ENCODE results near the gene SOBP. TPM values are rescaled to one million over a fixed set of nuclear protein-coding genes. Genes with fewer than 3 reads are reported as not detected.

The SOBP gene
- polyA plus RNA-seq, 2 of the 4 experiments (the other 2 are of a cell fraction), result 0.18 to 0.53 TPM

DNA sequence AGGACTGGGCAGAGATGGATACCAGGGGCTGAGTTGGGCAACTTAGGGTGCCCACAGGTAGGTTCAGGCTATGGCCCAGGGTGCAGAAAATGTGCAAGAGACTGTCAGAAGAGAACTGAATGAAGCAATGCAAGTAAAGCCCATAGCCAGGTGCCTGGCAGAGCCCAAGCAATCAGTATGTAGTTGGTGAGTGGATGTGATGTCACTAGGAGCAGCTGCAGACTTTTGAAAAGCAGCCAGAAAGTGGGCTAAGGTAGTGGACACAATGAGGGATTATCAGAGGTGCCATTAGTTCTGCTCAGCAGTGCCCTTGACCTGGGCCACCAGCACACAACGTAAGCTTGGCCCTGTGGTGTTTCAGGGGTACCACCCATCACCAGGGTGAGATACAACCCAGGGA lies 135.3 kb downstream of the SOBP start:
- FAIRE-seq, result no peak
- H3K27ac ChIP-seq, result no peak overlapping the region
- TF ChIP-seq, protein P1, sequence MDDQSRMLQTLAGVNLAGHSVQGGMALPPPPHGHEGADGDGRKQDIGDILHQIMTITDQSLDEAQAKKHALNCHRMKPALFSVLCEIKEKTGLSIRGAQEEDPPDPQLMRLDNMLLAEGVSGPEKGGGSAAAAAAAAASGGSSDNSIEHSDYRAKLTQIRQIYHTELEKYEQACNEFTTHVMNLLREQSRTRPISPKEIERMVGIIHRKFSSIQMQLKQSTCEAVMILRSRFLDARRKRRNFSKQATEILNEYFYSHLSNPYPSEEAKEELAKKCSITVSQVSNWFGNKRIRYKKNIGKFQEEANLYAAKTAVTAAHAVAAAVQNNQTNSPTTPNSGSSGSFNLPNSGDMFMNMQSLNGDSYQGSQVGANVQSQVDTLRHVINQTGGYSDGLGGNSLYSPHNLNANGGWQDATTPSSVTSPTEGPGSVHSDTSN (IDR thresholded peaks at IDR 0.05), result no peak
- TF ChIP-seq HOXA7 (CRISPR knock-in tag; IDR thresholded peaks at IDR 0.05) (no peak), HOXB5 (CRISPR knock-in tag; IDR thresholded peaks at IDR 0.05) (no peak), POLR2A (IDR thresholded peaks at IDR 0.05; ENCODE audit: low read length) (no peak), CHD2 (IDR thresholded peaks at IDR 0.05; ENCODE audit: low read length, partially characterized antibody) (no peak), JUN (IDR thresholded peaks at IDR 0.05) (no peak), ZSCAN20 (CRISPR knock-in tag; IDR thresholded peaks at IDR 0.05) (no peak), CBX2 (IDR thresholded peaks at IDR 0.05; ENCODE audit: borderline replicate concordance, low read depth) (no peak), MAZ (IDR thresholded peaks at IDR 0.05; ENCODE audit: borderline replicate concordance, low read depth, low read length) (no peak), JUNB (IDR thresholded peaks at IDR 0.05) (no peak), ESRRA (IDR thresholded peaks at IDR 0.05; ENCODE audit: borderline replicate concordance, low read length) (no peak), RAD21 (conservative IDR thresholded peaks at IDR 0.05 in 1 of 2, IDR thresholded peaks at IDR 0.05 in 1 of 2) (no peak)
- TF ChIP-seq, protein P2, sequence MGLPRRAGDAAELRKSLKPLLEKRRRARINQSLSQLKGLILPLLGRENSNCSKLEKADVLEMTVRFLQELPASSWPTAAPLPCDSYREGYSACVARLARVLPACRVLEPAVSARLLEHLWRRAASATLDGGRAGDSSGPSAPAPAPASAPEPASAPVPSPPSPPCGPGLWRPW (IDR thresholded peaks at IDR 0.05), result no peak
- TF ChIP-seq, protein P3, sequence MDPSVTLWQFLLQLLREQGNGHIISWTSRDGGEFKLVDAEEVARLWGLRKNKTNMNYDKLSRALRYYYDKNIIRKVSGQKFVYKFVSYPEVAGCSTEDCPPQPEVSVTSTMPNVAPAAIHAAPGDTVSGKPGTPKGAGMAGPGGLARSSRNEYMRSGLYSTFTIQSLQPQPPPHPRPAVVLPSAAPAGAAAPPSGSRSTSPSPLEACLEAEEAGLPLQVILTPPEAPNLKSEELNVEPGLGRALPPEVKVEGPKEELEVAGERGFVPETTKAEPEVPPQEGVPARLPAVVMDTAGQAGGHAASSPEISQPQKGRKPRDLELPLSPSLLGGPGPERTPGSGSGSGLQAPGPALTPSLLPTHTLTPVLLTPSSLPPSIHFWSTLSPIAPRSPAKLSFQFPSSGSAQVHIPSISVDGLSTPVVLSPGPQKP (IDR thresholded peaks at IDR 0.05; ENCODE audit: low read depth, low read length), result no peak
- TF ChIP-seq, protein P4, sequence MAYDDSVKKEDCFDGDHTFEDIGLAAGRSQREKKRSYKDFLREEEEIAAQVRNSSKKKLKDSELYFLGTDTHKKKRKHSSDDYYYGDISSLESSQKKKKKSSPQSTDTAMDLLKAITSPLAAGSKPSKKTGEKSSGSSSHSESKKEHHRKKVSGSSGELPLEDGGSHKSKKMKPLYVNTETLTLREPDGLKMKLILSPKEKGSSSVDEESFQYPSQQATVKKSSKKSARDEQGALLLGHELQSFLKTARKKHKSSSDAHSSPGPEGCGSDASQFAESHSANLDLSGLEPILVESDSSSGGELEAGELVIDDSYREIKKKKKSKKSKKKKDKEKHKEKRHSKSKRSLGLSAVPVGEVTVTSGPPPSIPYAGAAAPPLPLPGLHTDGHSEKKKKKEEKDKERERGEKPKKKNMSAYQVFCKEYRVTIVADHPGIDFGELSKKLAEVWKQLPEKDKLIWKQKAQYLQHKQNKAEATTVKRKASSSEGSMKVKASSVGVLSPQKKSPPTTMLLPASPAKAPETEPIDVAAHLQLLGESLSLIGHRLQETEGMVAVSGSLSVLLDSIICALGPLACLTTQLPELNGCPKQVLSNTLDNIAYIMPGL (CRISPR knock-in tag; IDR thresholded peaks at IDR 0.05; ENCODE audit: borderline replicate concordance), result no peak
- TF ChIP-seq, protein P5, sequence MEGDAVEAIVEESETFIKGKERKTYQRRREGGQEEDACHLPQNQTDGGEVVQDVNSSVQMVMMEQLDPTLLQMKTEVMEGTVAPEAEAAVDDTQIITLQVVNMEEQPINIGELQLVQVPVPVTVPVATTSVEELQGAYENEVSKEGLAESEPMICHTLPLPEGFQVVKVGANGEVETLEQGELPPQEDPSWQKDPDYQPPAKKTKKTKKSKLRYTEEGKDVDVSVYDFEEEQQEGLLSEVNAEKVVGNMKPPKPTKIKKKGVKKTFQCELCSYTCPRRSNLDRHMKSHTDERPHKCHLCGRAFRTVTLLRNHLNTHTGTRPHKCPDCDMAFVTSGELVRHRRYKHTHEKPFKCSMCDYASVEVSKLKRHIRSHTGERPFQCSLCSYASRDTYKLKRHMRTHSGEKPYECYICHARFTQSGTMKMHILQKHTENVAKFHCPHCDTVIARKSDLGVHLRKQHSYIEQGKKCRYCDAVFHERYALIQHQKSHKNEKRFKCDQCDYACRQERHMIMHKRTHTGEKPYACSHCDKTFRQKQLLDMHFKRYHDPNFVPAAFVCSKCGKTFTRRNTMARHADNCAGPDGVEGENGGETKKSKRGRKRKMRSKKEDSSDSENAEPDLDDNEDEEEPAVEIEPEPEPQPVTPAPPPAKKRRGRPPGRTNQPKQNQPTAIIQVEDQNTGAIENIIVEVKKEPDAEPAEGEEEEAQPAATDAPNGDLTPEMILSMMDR (IDR thresholded peaks at IDR 0.05), result no peak
- H3K4me3 ChIP-seq, result no peak overlapping the region
- CTCF ChIA-PET, result no interaction called here
- WGBS (ENCODE audit: missing lambda C conversion rate), result 73% methylated on average over 1 of the region's 1 CpG
- H3K4me2 ChIP-seq, result no peak overlapping the region
- peaks cover 8% of the 10 kb centered on the region for H3K4me1 ChIP-seq
- POLR2A ChIA-PET, result no interaction called here
- no peak for DNase-seq (ENCODE audit: low read depth in 1 of 2, low spot score in 1 of 2)
- no peak for ATAC-seq
- H3K9me3 ChIP-seq, result no peaks in the 10 kb centered on the region

DNA sequence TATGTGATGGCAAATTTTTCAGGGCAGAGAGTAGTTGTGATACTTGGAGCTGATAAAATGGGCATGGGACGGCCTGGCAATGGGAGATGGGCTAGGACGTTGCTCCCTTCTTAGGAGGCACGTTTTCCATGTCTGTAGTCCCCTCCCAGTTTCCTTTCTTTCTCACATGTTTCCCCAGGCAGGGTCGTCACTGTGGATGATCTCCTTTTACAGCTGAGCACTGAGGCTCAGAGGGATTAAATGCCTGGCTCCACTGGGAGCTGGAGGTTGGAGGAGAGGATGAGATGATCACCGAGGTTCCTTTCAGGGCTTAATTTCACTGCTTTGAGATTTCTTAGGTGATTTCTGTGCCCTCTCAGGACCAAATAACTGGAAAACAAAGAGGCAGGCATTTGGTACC lies 136.7 kb downstream of the SOBP start:
- WGBS (ENCODE audit: missing lambda C conversion rate), result 52% methylated on average over 5 of the region's 5 CpGs
- POLR2A ChIA-PET, result no interaction called here
- DNase-seq (ENCODE audit: low read depth in 1 of 2, low spot score in 1 of 2) (no peak), FAIRE-seq (no peak), ATAC-seq (no peak)
- no peak for TF ChIP-seq JUNB (IDR thresholded peaks at IDR 0.05)
- TF ChIP-seq RARB (CRISPR knock-in tag; IDR thresholded peaks at IDR 0.05), result no peak
- TF ChIP-seq ZC3H11A (IDR thresholded peaks at IDR 0.05), result no peak
- no peak for TF ChIP-seq KDM5A (IDR thresholded peaks at IDR 0.05)
- TF ChIP-seq NFE2L2 (conservative IDR thresholded peaks at IDR 0.05; ENCODE audit: low read length), result no peak
- TF ChIP-seq EP300 (IDR thresholded peaks at IDR 0.05), result no peak
- no peak for TF ChIP-seq RNF2 (IDR thresholded peaks at IDR 0.05; ENCODE audit: borderline replicate concordance, low read depth)
- no peak for TF ChIP-seq SMC3 (IDR thresholded peaks at IDR 0.05)
- TF ChIP-seq ESRRA (IDR thresholded peaks at IDR 0.05; ENCODE audit: borderline replicate concordance, low read length), result no peak
- TF ChIP-seq, protein P6, sequence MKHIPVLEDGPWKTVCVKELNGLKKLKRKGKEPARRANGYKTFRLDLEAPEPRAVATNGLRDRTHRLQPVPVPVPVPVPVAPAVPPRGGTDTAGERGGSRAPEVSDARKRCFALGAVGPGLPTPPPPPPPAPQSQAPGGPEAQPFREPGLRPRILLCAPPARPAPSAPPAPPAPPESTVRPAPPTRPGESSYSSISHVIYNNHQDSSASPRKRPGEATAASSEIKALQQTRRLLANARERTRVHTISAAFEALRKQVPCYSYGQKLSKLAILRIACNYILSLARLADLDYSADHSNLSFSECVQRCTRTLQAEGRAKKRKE (CRISPR knock-in tag; IDR thresholded peaks at IDR 0.05; ENCODE audit: low read depth), result no peak
- TF ChIP-seq, protein P2 (IDR thresholded peaks at IDR 0.05), result no peak
- TF ChIP-seq, protein P7, sequence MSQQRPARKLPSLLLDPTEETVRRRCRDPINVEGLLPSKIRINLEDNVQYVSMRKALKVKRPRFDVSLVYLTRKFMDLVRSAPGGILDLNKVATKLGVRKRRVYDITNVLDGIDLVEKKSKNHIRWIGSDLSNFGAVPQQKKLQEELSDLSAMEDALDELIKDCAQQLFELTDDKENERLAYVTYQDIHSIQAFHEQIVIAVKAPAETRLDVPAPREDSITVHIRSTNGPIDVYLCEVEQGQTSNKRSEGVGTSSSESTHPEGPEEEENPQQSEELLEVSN (IDR thresholded peaks at IDR 0.05; ENCODE audit: borderline replicate concordance, low read depth), result no peak
- Histone ChIP-seq H3K4me3 (no peak overlapping the region), H3K9me3 (no peaks in the 10 kb centered on the region), H3K4me2 (no peak overlapping the region), H3K4me1 (peaks cover 8% of the 10 kb centered on the region), H3K27ac (no peak overlapping the region)
- CTCF ChIA-PET, result no interaction called here

Data from A549 (cell line).